LHCN-M2 (cell line): ENCODE measurements around the gene PLD1. TPM values are rescaled to one million over a fixed set of nuclear protein-coding genes. Genes with fewer than 3 reads are reported as not detected.

Experiments used
- DNase-seq: peaks from one replicate; pipeline ENCODE4 v3.0.0-alpha.2; 2012; ENCODE audit warnings: low read depth
- total RNA-seq: library from RNA; depleted of rRNA; stranded (reverse); fragments of >200 nt; gene quantifications from 2 replicates; pipeline ENCODE4 v1.2.3, GENCODE V29; 2014

The PLD1 gene
- total RNA-seq, 1 experiment from 2014 or later: 1.1 TPM

- no peak for DNase-seq
Measured at GRCh38 chr3:171622126-171622525, 188.2 kb downstream of the PLD1 start.

GRCh38 chr3:171620825-171621434 lies 189.4 kb downstream of the PLD1 start:
- DNase-seq: peak; percentile 73

- DNase-seq: no peak
Measured at GRCh38 chr3:171616798-171617197, 193.5 kb downstream of the PLD1 start.

GRCh38 chr3:171615686-171616085 lies 194.6 kb downstream of the PLD1 start:
- DNase-seq: no peak

- DNase-seq: no peak
Measured at GRCh38 chr3:171615281-171615680, 195.0 kb downstream of the PLD1 start.

GRCh38 chr3:171614318-171614921 lies 195.9 kb downstream of the PLD1 start:
- DNase-seq: peak; percentile 39

- no peak for DNase-seq
Measured at GRCh38 chr3:171607452-171607851, 202.8 kb downstream of the PLD1 start.

GRCh38 chr3:171606151-171606751 lies 204.0 kb downstream of the PLD1 start:
- no peak for DNase-seq

- no peak for DNase-seq
Measured at GRCh38 chr3:171604370-171604769, 205.9 kb downstream of the PLD1 start.

- DNase-seq: no peak
Measured at GRCh38 chr3:171602072-171602471, 208.2 kb downstream of the PLD1 start.

GRCh38 chr3:171600030-171600429 lies 210.3 kb downstream of the PLD1 start:
- no peak for DNase-seq

- DNase-seq: no peak
Measured at GRCh38 chr3:171598990-171599389, 211.3 kb downstream of the PLD1 start.

- no peak for DNase-seq
Measured at GRCh38 chr3:171592786-171593185, 217.5 kb downstream of the PLD1 start.

GRCh38 chr3:171591070-171591469 lies 219.2 kb downstream of the PLD1 start:
- no peak for DNase-seq

- no peak for DNase-seq
Measured at GRCh38 chr3:171586274-171586673, 224.0 kb downstream of the PLD1 start.

GRCh38 chr3:171585039-171585438 lies 225.2 kb downstream of the PLD1 start:
- DNase-seq: no peak

GRCh38 chr3:171584100-171584499 lies 226.2 kb downstream of the PLD1 start:
- no peak for DNase-seq

- DNase-seq: no peak
Measured at GRCh38 chr3:171574556-171575240, 235.6 kb downstream of the PLD1 start.

GRCh38 chr3:171569571-171570132 lies 240.6 kb downstream of the PLD1 start:
- peak; percentile 8 for DNase-seq

- no peak for DNase-seq
Measured at GRCh38 chr3:171568766-171569165, 241.5 kb downstream of the PLD1 start.

GRCh38 chr3:171566803-171567422 lies 243.4 kb downstream of the PLD1 start:
- DNase-seq: peak; percentile 15
